Left colon (tissue), 2 donors: ENCODE data around the gene PLEKHA1. TPM values are rescaled to one million over a fixed set of nuclear protein-coding genes. Genes with fewer than 3 reads are reported as not detected.

Experiments used
- ATAC-seq: fragments of 200-7000 bp; cut with Tn5 transposase; one replicate; pipeline ENCODE4 v1.9.1; 2020; ENCODE audit warnings: mild to moderate bottlenecking, moderate library complexity
- DNase-seq, 2 donors: peaks; one replicate each; pipeline ENCODE4 v3.0.0-alpha.2; 2020
- intact Hi-C, 2 donors: fragments of 100-400 bp; cut with DNase I in 1 of 2; cut with micrococcal nuclease in 1 of 2; formaldehyde crosslinking; loops; one replicate each; pipeline versions ENCODE4 v1.11.2 to v1.14.0; 2022; cut with DNase I, micrococcal nuclease
- total RNA-seq, 2 donors: library from RNA; stranded (reverse); fragmentation: NEBNext Ultra II Directional; extraction: Animal tissue kit (Norgen Biotek cat#: 25700); gene quantifications; one replicate each; pipeline ENCODE4 v1.2.1, GENCODE V29; 2021
- donor health status: DM: no; HTN: no; CAD: no.
- donor health status: DM: yes; HTN: yes; CAD: no.

The PLEKHA1 gene
- total RNA-seq, 2 donors from 2014 or later = 41.5 to 49.2 TPM

GRCh38 chr10:122466951-122467381 is 92.5 kb downstream of the PLEKHA1 start:
- intact Hi-C loops = no loop called here
- ATAC-seq (no peak), DNase-seq (no peak)

GRCh38 chr10:122467701-122468100 is 93.2 kb downstream of the PLEKHA1 start:
- ATAC-seq = no peak
- DNase-seq = no peak
- intact Hi-C loops = no loop called here

- intact Hi-C loops = no loop called here
- DNase-seq = no peak
- ATAC-seq = no peak
Measured at GRCh38 chr10:122468307-122468925, 93.9 kb downstream of the PLEKHA1 start.

DNA sequence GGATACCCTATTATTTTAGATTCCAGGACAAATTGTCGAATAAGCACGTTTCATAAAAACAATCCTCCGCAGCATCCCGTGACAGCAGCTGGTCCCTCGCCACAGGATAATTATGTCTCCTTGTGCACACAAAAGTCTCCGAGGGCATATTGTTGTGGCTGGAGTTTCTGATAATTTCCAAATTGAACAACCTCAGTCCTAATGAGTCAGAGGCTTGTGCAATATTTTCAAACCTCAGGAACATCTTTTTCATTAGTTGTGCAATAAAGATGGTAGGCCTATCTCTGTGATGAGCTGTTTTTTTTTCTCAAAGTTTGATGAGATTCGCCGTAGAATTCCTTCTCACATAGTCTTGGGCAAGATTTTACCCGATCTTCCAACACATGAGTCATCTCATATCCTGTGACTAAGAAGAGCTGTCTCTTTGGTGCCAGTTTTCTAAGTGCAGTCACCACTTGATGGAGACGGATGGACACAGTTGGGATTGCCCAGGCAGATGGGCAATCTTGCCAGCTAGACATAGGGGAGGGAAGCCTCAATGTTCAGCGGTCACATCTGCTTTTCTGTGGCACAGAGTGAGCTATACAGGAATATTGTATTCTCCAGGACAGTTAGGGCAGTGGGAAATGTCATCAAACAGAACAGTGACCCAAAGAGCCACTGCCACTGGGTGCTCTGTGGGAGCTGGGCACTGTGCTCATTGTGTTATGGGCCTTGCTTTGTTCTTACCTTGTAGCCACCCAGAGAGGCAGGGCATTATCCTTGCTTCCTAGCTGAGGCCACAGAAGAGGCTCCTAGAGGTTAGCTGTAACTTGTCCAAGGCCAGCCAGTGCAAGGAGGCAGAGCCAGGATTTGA is 94.6 kb downstream of the PLEKHA1 start:
- intact Hi-C loops = no loop called here

DNA sequence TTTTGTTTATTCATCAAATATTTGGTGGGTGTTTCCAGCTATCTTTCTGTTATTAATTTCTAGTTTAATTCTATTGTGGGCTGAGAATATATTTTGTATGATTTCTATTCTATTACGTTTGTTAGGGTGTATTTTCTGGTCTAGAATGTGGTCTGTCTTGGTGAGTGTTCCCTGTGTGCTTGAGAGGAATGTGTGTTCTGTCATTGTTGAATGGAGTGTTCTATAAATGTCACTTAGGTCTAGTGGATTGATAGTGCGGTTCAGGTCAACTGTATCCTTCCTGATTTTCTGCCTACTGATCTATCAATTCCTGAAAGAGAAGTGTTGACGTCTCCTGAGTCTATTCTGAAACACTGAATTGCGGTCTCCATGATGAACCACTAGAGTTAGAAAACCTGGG is 95.3 kb downstream of the PLEKHA1 start:
- intact Hi-C loops = no loop called here
- DNase-seq (no peak), ATAC-seq (no peak)

More for the DNA sequence above, 94.6 kb downstream of the PLEKHA1 start:
- ATAC-seq (no peak), DNase-seq (no peak)

- DNase-seq (no peak), ATAC-seq (no peak)
- intact Hi-C loops = no loop called here
Measured at GRCh38 chr10:122471531-122472177, 97.1 kb downstream of the PLEKHA1 start.

DNA sequence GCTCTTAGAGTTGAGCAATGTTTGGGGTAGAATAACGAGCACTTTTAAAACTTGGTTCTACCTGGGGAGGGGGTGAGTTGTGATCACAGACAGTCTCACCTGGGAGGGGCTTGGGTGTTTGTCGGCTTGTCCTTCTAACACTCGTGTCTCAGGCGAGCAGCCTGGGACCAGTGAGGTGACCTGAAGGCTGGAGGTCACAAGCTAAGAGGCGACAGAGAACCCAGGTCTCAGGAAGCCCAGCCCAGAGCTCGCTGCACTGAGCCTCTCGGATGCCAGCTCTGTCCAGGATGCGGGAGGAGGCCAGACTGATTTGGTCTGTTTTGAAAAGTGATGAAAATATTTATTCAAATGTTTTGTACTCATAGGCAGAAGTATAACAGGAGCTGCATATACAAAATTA is 98.6 kb downstream of the PLEKHA1 start:
- ATAC-seq = no peak
- intact Hi-C loops = no loop called here
- DNase-seq = no peak

- intact Hi-C loops = no loop called here
- no peak for ATAC-seq
- no peak for DNase-seq
Measured at GRCh38 chr10:122474131-122474818, 99.8 kb downstream of the PLEKHA1 start.

DNA sequence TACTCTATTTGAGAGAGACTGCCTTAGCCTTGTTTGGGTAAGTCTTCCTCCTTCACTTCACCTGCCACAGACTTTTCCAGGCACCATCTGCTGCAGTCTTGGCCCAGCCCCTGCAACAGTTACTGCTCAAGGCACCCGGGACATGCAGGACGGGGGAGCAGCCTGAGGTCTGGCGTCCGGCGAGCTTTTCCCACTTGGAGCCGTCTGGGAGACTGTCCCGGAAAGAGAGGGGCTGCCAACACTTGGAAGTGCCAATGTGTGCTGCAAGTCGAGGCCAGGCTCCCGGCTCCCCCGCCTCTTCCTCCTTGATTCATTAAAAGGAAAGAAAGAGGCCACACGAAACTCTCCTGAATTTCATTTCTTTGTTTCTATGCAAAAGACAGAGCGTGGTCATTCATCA is 100.6 kb downstream of the PLEKHA1 start:
- intact Hi-C loops = no loop called here
- no peak for ATAC-seq
- peak in 1 of 2 donors; percentile 55 for DNase-seq

- DNase-seq = no peak
- ATAC-seq = no peak
- intact Hi-C loops = no loop called here
Measured at GRCh38 chr10:122475591-122476332, 101.3 kb downstream of the PLEKHA1 start.

DNA sequence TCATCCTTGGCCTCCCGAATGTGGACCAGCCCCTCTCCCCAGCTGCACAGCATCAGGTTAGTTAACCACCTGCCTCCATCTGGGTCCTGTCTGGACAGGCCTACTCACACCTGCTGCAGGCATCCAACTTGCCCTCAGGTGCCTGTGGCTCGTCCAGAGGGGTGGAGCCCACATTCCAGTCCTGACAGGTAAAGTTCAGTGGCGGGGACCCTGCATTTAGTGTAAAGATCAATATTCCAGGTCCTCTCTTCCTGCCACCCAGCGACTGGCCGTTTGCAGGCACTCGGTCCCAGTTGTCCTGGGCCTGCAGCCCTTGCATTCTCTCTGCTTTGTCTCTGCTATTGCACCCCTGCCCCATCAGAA is 101.8 kb downstream of the PLEKHA1 start:
- ATAC-seq = no peak
- no peak for DNase-seq
- intact Hi-C loops = no loop called here

- ATAC-seq = no peak
- intact Hi-C loops = no loop called here
- no peak for DNase-seq
Measured at GRCh38 chr10:122477436-122477835, 102.9 kb downstream of the PLEKHA1 start.

DNA sequence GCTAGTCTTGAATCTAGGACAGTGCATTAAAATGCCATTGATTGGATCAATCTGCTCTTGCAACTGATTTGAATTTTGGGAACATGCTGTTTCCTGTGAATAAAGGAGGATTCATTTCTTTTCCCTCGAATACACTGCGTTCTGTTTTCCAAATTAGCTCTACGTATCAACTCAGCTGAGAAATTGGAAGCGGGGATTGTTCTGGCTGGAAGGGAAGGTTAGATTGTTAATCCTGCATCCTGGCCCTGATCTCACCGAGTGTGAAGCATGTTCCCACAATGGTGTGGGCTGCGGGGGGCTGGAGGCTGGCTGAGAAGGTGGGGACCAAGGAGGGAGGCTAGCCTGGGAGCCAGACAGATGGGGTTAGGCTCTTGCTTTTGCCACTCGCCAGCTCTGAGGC is 104.5 kb downstream of the PLEKHA1 start:
- ATAC-seq (no peak), DNase-seq (no peak)
- intact Hi-C loops = no loop called here

DNA sequence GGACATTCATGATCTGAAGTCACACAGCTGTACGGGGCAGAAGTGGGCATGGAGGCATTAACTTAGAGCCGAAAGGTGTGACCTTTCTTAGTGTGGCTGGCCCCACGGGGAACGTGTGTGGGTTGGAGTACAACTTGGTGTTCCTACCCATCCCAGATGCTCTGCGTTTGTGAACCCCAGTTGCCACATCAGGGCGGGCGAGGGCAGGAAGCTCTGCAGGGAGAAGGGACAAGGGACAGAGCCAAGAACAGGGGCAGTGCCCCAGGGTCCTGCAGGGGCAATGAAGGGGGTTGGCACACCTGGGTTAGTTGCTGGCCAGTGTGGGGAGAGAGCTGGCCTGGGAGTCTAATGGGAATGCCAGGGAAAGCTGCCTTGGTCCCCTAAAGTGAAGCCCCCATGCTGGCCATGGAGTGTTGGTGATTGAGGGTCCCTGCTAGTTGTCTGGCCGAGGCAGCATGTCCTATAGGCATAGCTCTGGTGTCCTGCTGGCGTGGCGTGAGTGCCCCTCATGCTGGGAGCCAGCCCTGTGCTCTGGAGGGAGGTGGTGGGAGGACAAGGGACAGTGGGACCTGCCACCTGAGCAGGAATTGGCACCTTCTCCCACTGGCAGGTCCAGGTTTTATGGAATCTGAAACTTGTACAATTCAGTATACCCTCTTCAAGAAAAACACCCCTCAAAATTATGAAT is 105.8 kb downstream of the PLEKHA1 start:
- no peak for ATAC-seq
- intact Hi-C loops = no loop called here
- DNase-seq = peak in 1 of 2 donors; percentile 15

GRCh38 chr10:122481296-122482056 is 107.0 kb downstream of the PLEKHA1 start:
- DNase-seq (peak in 1 of 2 donors; percentile 5), ATAC-seq (no peak)
- intact Hi-C loops = no loop called here
